ENCODE data around the gene ZNF385C.

Gene ZNF385C

DNA sequence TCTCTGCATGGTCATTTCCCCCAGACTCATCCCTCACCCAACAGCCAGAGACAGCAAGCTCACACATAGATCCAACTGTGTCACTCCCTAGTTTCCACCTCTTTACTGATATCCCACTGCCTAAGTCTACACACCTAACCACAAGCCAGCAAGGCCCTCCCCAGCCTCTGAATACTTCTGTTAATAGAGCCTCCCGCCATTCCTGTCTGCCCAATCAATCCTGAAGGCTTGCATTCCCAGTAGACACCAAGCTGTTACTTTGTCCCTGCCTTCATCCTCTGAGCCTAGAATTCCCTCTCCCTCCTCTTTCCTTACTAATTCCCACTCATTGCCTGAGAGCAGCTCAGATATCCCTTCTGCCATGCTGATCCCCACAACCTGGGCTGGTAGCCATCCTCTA lies 52.6 kb downstream of the ZNF385C start:
- Histone ChIP-seq H3K4me1 (ENCODE audit: control insufficient read depth, insufficient read depth, low read length) (peaks cover 5% of the 10 kb centered on the region), H3K27ac (ENCODE audit: low read length) (no peak overlapping the region), H3K36me3 (ENCODE audit: control insufficient read depth in 2 of 2, insufficient read depth in 2 of 2, low read length in 2 of 2) (no peaks in the 10 kb centered on the region), H3K9me3 (ENCODE audit: control insufficient read depth in 2 of 2, low read length in 2 of 2) (no peaks in the 10 kb centered on the region), H3K9ac (ENCODE audit: low read length in 2 of 2) (no peak overlapping the region), H3K4me3 (ENCODE audit: low read length in 2 of 2) (no peak overlapping the region), H3K27me3 (ENCODE audit: control insufficient read depth in 1 of 2, insufficient read depth in 2 of 2, low read length in 2 of 2) (no peaks in the 10 kb centered on the region)

DNA sequence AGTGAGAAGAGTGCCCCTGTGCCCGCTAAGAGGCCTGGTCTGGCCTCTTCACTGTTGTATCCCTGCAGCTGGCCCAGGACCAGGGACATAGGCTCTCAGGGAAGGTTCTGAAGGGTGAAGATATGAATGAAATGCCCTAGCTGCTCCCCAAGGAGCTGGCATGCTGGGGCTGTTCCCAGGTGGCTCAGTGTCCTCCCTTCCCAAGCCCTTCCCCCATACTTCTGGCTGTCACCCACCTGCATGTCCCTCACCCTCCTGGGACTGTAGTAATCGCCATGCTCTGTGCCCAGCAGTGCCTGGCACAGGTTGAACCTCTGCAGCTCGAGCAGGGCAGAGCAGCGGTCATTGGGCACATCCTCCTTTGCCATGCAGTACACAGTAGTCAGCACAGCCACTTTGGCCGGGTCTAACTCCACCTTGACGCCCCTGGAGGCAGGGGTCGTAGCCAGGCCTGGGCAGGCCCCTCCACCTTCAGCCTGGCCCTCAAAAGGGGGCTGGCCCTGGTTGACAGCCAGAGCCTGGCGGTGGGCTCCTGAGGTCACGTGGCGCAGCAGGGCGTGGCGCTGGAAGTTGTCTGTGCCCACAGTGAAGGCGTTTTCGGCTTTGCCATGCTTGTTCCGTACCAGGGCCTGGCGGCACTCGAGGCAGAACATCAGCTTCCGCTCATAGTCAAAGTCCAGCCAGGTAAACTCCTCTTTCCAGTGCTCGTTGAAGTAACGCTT lies 55.5 kb downstream of the ZNF385C start:
- Histone ChIP-seq H3K27ac (ENCODE audit: low read length) (no peak overlapping the region), H3K27me3 (ENCODE audit: control insufficient read depth in 1 of 2, insufficient read depth in 2 of 2, low read length in 2 of 2) (peaks cover 5 to 6% of the 10 kb centered on the region in 2 donors), H3K9ac (ENCODE audit: low read length in 2 of 2) (no peak overlapping the region), H3K9me3 (ENCODE audit: control insufficient read depth in 2 of 2, low read length in 2 of 2) (no peaks in the 10 kb centered on the region), H3K36me3 (ENCODE audit: control insufficient read depth in 2 of 2, insufficient read depth in 2 of 2, low read length in 2 of 2) (no peaks in the 10 kb centered on the region), H3K4me1 (ENCODE audit: control insufficient read depth, insufficient read depth, low read length) (peaks cover 4% of the 10 kb centered on the region), H3K4me3 (ENCODE audit: low read length in 2 of 2) (no peak overlapping the region)

DNA sequence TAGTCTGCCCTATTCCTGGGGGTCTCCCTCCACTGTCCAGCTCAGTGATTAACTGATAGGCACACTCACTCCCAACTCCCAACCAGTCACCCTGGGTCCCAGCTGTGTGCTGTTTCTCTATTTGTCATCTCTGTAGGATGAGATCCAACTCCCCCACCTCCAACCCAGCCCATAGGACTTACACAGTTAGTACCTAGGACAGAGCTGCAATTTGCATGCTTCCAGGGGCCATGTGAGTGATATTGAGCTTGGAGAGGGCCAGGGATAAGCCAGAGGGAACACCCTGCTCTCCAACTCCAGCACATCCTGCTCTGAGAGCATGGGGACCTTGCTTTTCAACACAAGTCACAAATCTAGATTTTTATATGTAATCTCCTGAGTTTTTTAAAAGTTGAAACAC lies 56.7 kb downstream of the ZNF385C start:
- H3K9me3 ChIP-seq (ENCODE audit: control insufficient read depth in 2 of 2, low read length in 2 of 2): no peaks in the 10 kb centered on the region
- H3K27ac ChIP-seq (ENCODE audit: low read length): no peak overlapping the region
- no peak overlapping the region for H3K9ac ChIP-seq (ENCODE audit: low read length in 2 of 2)
- H3K36me3 ChIP-seq (ENCODE audit: control insufficient read depth in 2 of 2, insufficient read depth in 2 of 2, low read length in 2 of 2): no peaks in the 10 kb centered on the region
- peaks cover 5 to 11% of the 10 kb centered on the region in 2 donors for H3K27me3 ChIP-seq (ENCODE audit: control insufficient read depth in 1 of 2, insufficient read depth in 2 of 2, low read length in 2 of 2)
- H3K4me3 ChIP-seq (ENCODE audit: low read length in 2 of 2): no peak overlapping the region
- H3K4me1 ChIP-seq (ENCODE audit: control insufficient read depth, insufficient read depth, low read length): peaks cover 4% of the 10 kb centered on the region

DNA sequence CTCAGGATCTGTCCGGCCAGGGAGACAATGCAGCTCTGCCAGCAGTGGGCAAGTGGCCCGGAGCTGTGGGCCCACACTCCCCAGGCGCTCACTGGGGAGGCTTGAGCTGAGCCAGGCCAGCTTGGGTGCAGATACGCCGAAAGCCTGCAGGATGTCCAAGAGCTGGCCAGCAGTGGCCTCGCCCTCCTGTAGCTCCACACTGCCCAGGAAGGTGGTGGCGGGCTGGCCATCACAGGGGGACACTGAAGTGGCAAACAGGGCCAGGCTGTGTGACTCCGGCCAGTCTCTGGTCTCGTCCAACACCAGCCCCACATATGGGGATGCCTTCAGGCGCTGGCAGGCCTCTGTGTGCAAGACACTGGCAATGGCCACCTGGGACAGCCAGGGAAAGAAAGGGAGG lies 57.5 kb downstream of the ZNF385C start:
- H3K36me3 ChIP-seq (ENCODE audit: control insufficient read depth in 2 of 2, insufficient read depth in 2 of 2, low read length in 2 of 2): no peaks in the 10 kb centered on the region
- no peak overlapping the region for H3K27ac ChIP-seq (ENCODE audit: low read length)
- H3K4me1 ChIP-seq (ENCODE audit: control insufficient read depth, insufficient read depth, low read length): peaks cover 4% of the 10 kb centered on the region
- peaks cover 5 to 13% of the 10 kb centered on the region in 2 donors for H3K27me3 ChIP-seq (ENCODE audit: control insufficient read depth in 1 of 2, insufficient read depth in 2 of 2, low read length in 2 of 2)
- H3K4me3 ChIP-seq (ENCODE audit: low read length in 2 of 2): no peak overlapping the region
- no peak overlapping the region for H3K9ac ChIP-seq (ENCODE audit: low read length in 2 of 2)
- H3K9me3 ChIP-seq (ENCODE audit: control insufficient read depth in 2 of 2, low read length in 2 of 2): no peaks in the 10 kb centered on the region

DNA sequence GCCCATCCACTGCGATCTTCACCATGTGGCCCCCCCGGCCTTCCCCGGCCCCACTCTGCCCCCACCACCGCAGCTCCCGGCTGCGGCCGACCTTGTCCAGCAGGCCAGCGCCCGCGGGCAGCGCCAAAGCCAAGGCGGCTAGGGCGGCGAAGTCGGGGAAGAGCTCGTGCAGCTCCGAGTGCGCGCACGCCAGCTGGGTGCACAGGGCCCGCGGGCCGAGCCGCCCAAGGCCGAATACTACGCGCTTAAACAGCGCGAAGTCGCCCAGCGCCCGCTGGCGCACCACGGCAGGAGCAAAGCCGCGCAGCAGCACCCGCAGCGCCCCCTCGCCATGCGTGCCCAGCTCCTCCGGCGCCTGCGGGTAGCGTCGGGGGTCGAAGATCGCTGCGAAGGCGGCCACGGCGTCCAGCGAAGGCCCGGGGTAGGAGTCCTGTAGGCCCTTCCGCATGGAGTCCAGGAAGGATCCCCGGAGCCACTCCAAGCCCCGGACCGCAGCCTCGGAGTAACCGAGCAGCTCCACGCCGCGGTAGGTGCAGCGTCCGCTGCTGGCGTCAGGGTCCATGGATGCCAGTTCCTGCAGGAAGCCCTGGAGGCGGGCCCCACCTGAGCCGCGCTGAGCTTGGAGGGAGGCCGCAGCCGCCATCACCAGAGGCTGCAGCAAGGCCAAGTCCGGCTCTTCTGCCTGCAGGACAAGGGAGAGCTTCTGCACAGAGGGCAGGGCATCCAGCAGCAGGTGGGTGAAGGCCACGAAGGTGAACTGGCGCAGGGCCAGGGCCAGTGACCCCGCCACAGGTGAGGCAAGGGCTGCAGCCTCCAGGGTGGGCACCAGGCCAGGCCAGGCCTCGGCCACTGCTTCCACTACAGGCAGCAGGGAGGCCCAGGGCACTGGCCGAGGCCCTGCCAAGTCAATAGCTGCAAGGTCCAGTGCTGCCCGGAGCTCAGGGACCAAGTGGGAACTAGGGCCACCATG lies 58.2 kb downstream of the ZNF385C start:
- Histone ChIP-seq H3K4me3 (ENCODE audit: low read length in 2 of 2) (no peak overlapping the region), H3K9ac (ENCODE audit: low read length in 2 of 2) (no peak overlapping the region), H3K27me3 (ENCODE audit: control insufficient read depth in 1 of 2, insufficient read depth in 2 of 2, low read length in 2 of 2) (peaks cover 5 to 13% of the 10 kb centered on the region in 2 donors), H3K27ac (ENCODE audit: low read length) (no peak overlapping the region), H3K4me1 (ENCODE audit: control insufficient read depth, insufficient read depth, low read length) (peaks cover 4% of the 10 kb centered on the region), H3K9me3 (ENCODE audit: control insufficient read depth in 2 of 2, low read length in 2 of 2) (no peaks in the 10 kb centered on the region), H3K36me3 (ENCODE audit: control insufficient read depth in 2 of 2, insufficient read depth in 2 of 2, low read length in 2 of 2) (no peaks in the 10 kb centered on the region)

DNA sequence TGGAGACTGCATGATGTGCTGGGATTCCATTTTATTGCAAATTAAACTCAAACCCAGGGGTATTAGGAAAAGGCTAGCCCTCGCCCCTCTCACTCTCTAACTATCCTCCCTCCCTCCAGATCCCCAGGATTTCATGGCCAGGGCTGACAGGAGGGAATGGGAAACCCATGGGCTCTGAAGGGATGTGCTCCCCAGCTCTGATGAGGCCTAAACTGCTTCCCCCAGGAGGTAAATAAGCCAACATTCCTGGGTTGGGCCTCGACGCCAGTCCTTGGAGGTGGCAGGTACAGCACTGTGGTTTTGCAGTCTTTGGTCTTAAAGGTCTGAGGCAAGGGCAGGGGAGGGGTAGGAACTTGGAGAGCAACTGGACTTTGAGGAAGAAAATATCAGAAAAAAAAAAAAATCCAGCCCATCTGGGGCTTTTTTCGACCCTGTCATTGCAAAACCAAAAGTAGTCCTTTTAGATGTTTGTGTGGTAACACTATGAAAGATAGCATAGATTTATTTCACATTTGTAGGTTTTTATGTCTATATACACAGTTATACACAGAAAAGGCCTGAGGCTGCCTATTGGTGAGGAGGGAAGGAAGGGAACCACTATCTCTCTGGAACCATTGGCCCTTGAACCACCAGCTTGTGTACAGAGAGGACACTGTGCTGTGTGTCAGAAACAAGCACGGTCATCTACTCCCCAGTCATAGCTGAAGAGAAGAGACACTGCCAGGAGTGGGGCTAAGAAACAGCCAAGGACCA lies 59.9 kb downstream of the ZNF385C start:
- Histone ChIP-seq H3K4me1 (ENCODE audit: control insufficient read depth, insufficient read depth, low read length) (peaks cover 4% of the 10 kb centered on the region), H3K36me3 (ENCODE audit: control insufficient read depth in 2 of 2, insufficient read depth in 2 of 2, low read length in 2 of 2) (no peaks in the 10 kb centered on the region), H3K9me3 (ENCODE audit: control insufficient read depth in 2 of 2, low read length in 2 of 2) (no peaks in the 10 kb centered on the region), H3K9ac (ENCODE audit: low read length in 2 of 2) (no peak overlapping the region), H3K27me3 (ENCODE audit: control insufficient read depth in 1 of 2, insufficient read depth in 2 of 2, low read length in 2 of 2) (peaks cover 5 to 13% of the 10 kb centered on the region in 2 donors), H3K27ac (ENCODE audit: low read length) (no peak overlapping the region), H3K4me3 (ENCODE audit: low read length in 2 of 2) (no peak overlapping the region)

DNA sequence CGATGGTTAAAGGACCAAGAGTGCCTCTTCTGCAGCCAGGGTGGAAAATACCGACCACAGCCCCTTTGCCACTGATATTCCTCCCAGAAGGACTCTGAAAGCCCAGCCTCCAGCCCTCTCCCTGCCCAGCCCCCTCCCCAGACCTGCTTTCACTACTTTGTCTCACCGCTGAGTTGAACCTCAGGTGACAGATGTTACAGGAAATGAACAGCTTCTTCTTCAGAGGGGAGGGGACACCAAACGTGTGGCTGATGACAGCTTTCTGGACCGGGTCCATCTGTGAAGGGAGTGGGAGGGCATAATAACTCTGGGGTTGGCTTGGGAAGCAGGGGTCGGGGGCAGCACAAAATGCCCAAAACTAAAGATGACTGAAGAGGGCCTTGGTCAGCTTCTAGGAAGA lies 64.2 kb downstream of the ZNF385C start:
- Histone ChIP-seq H3K9me3 (ENCODE audit: control insufficient read depth in 2 of 2, low read length in 2 of 2) (no peaks in the 10 kb centered on the region), H3K27ac (ENCODE audit: low read length) (no peak overlapping the region), H3K4me3 (ENCODE audit: low read length in 2 of 2) (no peak overlapping the region), H3K9ac (ENCODE audit: low read length in 2 of 2) (no peak overlapping the region), H3K27me3 (ENCODE audit: control insufficient read depth in 1 of 2, insufficient read depth in 2 of 2, low read length in 2 of 2) (peaks cover 0 to 20% of the 10 kb centered on the region in 2 donors), H3K36me3 (ENCODE audit: control insufficient read depth in 2 of 2, insufficient read depth in 2 of 2, low read length in 2 of 2) (no peaks in the 10 kb centered on the region), H3K4me1 (ENCODE audit: control insufficient read depth, insufficient read depth, low read length) (no peaks in the 10 kb centered on the region)

DNA sequence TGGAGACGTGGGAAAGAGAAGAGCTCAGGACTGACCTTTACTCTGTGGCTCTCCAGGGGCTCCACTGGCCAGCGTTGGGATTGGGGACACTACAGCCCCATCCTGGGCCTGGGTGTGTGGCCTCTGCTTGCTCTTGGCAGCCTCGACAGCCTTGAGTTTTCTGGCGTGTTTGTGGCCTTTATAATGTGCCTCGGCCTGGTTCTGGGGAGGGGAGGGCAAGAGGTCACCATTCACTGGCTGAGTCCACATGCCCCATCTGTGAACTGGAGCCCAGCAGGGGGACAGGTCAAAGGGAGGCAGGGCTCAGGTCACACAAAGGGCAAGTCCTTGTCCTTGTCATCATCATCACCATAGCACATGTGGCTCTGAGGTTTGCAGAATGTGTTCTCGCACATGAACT lies 66.7 kb downstream of the ZNF385C start:
- Histone ChIP-seq H3K27me3 (ENCODE audit: control insufficient read depth in 1 of 2, insufficient read depth in 2 of 2, low read length in 2 of 2) (peaks cover 15 to 21% of the 10 kb centered on the region in 2 donors), H3K4me3 (ENCODE audit: low read length in 2 of 2) (no peak overlapping the region), H3K27ac (ENCODE audit: low read length) (no peak overlapping the region), H3K36me3 (ENCODE audit: control insufficient read depth in 2 of 2, insufficient read depth in 2 of 2, low read length in 2 of 2) (no peaks in the 10 kb centered on the region), H3K9me3 (ENCODE audit: control insufficient read depth in 2 of 2, low read length in 2 of 2) (no peaks in the 10 kb centered on the region), H3K9ac (ENCODE audit: low read length in 2 of 2) (no peak overlapping the region), H3K4me1 (ENCODE audit: control insufficient read depth, insufficient read depth, low read length) (peaks cover 2% of the 10 kb centered on the region)

DNA sequence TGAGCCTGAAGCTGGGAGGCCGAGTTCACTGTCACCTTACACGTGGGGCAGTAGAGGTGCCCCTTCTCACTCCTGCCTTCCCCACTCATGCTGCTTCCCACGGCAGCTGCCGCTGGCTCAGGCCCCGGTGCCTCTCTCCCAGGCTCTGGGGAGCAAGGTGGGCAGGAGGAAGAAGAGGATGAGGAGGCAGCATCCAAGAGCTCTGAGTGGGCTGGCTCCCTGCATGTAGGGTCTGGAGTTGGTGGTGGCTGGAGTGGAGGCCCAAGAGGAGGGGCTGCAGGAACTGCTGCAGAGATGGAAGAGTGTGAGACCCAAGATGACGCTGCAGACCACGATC lies 69.5 kb downstream of the ZNF385C start:
- peaks cover under 1 to 5% of the 10 kb centered on the region in 2 donors for H3K36me3 ChIP-seq (ENCODE audit: control insufficient read depth in 2 of 2, insufficient read depth in 2 of 2, low read length in 2 of 2)
- peaks cover 15 to 19% of the 10 kb centered on the region in 2 donors for H3K27me3 ChIP-seq (ENCODE audit: control insufficient read depth in 1 of 2, insufficient read depth in 2 of 2, low read length in 2 of 2)
- H3K4me3 ChIP-seq (ENCODE audit: low read length in 2 of 2): no peak overlapping the region
- no peaks in the 10 kb centered on the region for H3K9me3 ChIP-seq (ENCODE audit: control insufficient read depth in 2 of 2, low read length in 2 of 2)
- H3K27ac ChIP-seq (ENCODE audit: low read length): no peak overlapping the region
- peaks cover 10% of the 10 kb centered on the region for H3K4me1 ChIP-seq (ENCODE audit: control insufficient read depth, insufficient read depth, low read length)
- no peak overlapping the region for H3K9ac ChIP-seq (ENCODE audit: low read length in 2 of 2)

DNA sequence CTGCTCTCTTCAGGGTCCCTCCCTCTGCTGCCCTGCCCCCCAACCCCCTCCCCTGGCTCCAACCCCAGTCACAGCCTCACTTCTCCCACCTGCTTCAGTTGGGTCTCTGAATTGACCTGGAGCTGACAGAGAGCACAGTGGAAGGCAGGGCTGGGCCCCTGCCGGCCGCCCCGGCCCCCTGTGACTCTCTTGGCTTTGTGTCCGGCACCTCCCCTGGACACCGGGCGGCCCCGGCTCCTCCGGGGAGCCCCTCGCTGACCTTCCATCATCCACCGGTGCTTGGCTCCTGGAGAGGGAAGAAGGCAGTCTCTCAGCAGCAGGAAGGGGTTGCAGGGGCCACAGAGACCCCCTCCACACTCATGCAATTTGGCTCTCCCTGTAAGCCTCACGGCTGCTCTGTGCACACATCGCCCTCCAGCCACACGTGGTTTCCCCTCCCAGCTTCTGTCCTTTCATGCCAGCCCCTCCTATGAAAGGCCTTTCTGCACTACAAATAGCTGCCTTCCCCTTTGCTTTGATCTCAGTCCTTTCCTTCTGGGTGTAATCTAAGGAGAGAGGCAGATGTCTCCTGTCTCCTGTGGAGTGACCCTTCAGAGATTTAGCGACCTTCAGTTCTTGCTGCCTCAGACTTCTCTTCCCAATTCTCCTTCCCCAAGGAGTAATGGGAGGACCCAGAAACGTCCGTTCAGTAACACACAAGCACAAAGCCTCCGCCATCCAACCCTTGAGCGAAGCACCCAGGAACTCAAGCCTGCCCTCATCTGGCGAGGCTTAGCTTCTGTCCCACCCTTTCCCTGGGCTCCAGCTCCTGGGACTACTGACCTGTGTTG lies 70.1 kb downstream of the ZNF385C start:
- Histone ChIP-seq H3K27ac (ENCODE audit: low read length) (no peak overlapping the region), H3K27me3 (ENCODE audit: control insufficient read depth in 1 of 2, insufficient read depth in 2 of 2, low read length in 2 of 2) (peaks cover 15 to 19% of the 10 kb centered on the region in 2 donors), H3K9ac (ENCODE audit: low read length in 2 of 2) (no peak overlapping the region), H3K36me3 (ENCODE audit: control insufficient read depth in 2 of 2, insufficient read depth in 2 of 2, low read length in 2 of 2) (peaks cover 7 to 11% of the 10 kb centered on the region in 2 donors), H3K4me3 (ENCODE audit: low read length in 2 of 2) (no peak overlapping the region), H3K4me1 (ENCODE audit: control insufficient read depth, insufficient read depth, low read length) (peaks cover 10% of the 10 kb centered on the region), H3K9me3 (ENCODE audit: control insufficient read depth in 2 of 2, low read length in 2 of 2) (no peaks in the 10 kb centered on the region)

Measured in stomach smooth muscle (tissue), 2 donors.